ENCODE results near the gene PANK2. TPM values are rescaled to one million over a fixed set of nuclear protein-coding genes. Genes with fewer than 3 reads are reported as not detected.
"Not testable (repeated sequence)": the region's sequence is repeated elsewhere in the genome, so short reads cannot be mapped to it uniquely, and the experiment has no call there.

PANK2 gene
- total RNA-seq, 1 donor from 2014 or later = 29.3 TPM

- TF ChIP-seq, protein P1, sequence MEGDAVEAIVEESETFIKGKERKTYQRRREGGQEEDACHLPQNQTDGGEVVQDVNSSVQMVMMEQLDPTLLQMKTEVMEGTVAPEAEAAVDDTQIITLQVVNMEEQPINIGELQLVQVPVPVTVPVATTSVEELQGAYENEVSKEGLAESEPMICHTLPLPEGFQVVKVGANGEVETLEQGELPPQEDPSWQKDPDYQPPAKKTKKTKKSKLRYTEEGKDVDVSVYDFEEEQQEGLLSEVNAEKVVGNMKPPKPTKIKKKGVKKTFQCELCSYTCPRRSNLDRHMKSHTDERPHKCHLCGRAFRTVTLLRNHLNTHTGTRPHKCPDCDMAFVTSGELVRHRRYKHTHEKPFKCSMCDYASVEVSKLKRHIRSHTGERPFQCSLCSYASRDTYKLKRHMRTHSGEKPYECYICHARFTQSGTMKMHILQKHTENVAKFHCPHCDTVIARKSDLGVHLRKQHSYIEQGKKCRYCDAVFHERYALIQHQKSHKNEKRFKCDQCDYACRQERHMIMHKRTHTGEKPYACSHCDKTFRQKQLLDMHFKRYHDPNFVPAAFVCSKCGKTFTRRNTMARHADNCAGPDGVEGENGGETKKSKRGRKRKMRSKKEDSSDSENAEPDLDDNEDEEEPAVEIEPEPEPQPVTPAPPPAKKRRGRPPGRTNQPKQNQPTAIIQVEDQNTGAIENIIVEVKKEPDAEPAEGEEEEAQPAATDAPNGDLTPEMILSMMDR (conservative IDR thresholded peaks at IDR 0.05; ENCODE audit: low read depth, low read length) = no peak
- DNase-seq (ENCODE audit: low read depth) = no peak
- H3K4me3 ChIP-seq (ENCODE audit: low read depth, low read length) = no peak overlapping the region
Measured at GRCh38 chr20:3894796-3895195, 5.6 kb downstream of the PANK2 start.

- TF ChIP-seq, protein P1 (conservative IDR thresholded peaks at IDR 0.05; ENCODE audit: low read depth, low read length) = no peak
- no peak overlapping the region for H3K4me3 ChIP-seq (ENCODE audit: low read depth, low read length)
- no peak for DNase-seq (ENCODE audit: low read depth)
Measured at GRCh38 chr20:3896302-3896701, 7.1 kb downstream of the PANK2 start.

GRCh38 chr20:3896853-3897583, 7.8 kb downstream of the PANK2 start:
- TF ChIP-seq, protein P1 (conservative IDR thresholded peaks at IDR 0.05; ENCODE audit: low read depth, low read length) = no peak
- no peak overlapping the region for H3K4me3 ChIP-seq (ENCODE audit: low read depth, low read length)
- DNase-seq (ENCODE audit: low read depth) = no peak

- H3K4me3 ChIP-seq (ENCODE audit: low read depth, low read length); DNase-seq (ENCODE audit: low read depth): not testable (repeated sequence)
Measured at GRCh38 chr20:3898181-3898580, 9.0 kb downstream of the PANK2 start.

GRCh38 chr20:3898639-3899038, 9.5 kb downstream of the PANK2 start:
- no peak for DNase-seq (ENCODE audit: low read depth)
- TF ChIP-seq, protein P1 (conservative IDR thresholded peaks at IDR 0.05; ENCODE audit: low read depth, low read length) = no peak
- H3K4me3 ChIP-seq (ENCODE audit: low read depth, low read length) = no peak overlapping the region

DNA sequence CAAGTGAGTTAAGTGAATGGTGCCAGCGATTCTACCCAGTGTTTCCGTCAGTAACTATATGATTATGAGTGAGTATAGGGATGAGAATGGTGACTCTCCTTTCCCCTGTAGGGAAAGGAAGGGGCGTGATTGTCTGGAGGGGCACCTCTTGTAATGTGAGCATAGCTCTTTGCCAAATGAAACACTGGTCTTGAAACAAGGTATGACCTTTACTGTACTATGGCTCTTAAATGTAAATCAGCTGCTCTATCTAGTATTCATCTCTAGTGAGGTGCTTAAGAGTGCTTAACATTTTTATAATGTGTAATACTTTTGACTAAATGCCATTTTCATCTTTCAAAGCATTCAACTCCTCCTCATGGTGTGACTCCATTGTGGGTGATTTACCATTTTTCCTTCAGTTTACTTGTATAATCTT, 11.0 kb downstream of the PANK2 start:
- TF ChIP-seq, protein P1 (conservative IDR thresholded peaks at IDR 0.05; ENCODE audit: low read depth, low read length) = no peak
- no peak for DNase-seq (ENCODE audit: low read depth)
- no peak overlapping the region for H3K4me3 ChIP-seq (ENCODE audit: low read depth, low read length)

DNA sequence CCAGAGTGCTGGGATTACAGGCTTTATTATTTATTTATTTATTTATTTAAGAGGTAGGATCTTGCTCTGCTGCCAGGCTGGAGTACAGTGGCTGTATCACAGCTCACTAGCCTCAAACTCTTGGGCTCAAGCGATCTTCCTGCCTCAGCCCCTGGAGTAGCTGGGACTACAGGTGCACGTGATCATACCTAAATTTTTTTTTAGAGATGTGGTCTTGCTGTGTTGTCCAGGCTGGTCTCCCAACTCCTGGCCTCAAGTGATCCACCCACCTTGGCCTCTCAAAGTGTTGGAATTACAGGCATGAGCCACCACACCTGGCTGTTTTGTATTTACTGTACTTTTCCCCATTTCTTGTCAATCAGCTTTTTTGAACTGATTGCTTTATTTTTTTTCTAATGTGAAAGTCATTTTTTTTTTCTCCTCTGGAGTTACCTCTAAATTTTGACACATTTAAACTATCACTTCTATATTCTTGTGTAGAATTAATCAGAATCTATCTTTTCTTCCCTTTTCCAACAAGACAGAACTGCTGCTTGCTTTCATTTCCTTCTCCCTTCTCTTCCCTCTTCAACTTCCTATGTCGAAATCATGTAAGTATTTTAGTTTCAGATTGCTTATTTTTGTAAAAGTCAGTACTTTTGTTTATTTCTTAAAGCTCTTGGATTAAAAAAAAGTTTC, 12.0 kb downstream of the PANK2 start:
- DNase-seq (ENCODE audit: low read depth) = no peak
- TF ChIP-seq, protein P1 (conservative IDR thresholded peaks at IDR 0.05; ENCODE audit: low read depth, low read length) = no peak
- no peak overlapping the region for H3K4me3 ChIP-seq (ENCODE audit: low read depth, low read length)
